Natural killer cell treated with Interleukin-12 subunit alpha and Interleukin-12 subunit beta and Interleukin-15 and Interleukin-18, amount 100 ng/mL, for 72 hours (primary cell): ENCODE results near the gene TCERG1L. TPM values are rescaled to one million over a fixed set of nuclear protein-coding genes. Genes with fewer than 3 reads are reported as not detected.
"Not testable (repeated sequence)": the region's sequence is repeated elsewhere in the genome, so short reads cannot be mapped to it uniquely, and the experiment has no call there.

ENCODE experiments used
- ATAC-seq, 2 donors: fragments of 150-1000 bp; cut with Tn5 transposase in 1 of 2; sonication (Bioruptor Pico), chemical (Tn5 transposase) in 1 of 2; 2 replicates each; pipeline ENCODE4 v1.10.0; 2021
- DNase-seq: peaks from one replicate; pipeline ENCODE4 v3.0.0; 2022; ENCODE audit warnings: low spot score
- H3K27ac Mint-ChIP-seq, 2 donors: 1 replicate in 1 of 2; 2 replicates in 1 of 2; pipeline ENCODE4 v1.8.0; 2022; ENCODE audit warnings: mixed read lengths in 2 of 2, mild to moderate bottlenecking in 1 of 2, moderate library complexity in 1 of 2
- H3K27me3 Mint-ChIP-seq, 2 donors: 1 replicate in 1 of 2; 2 replicates in 1 of 2; pipeline ENCODE4 v1.8.0; 2022; ENCODE audit warnings: mixed read lengths in 2 of 2
- H3K36me3 Mint-ChIP-seq: one replicate; pipeline ENCODE4 v1.8.0; 2022; ENCODE audit warnings: mixed read lengths
- H3K4me1 Mint-ChIP-seq, 2 donors: 1 replicate in 1 of 2; 2 replicates in 1 of 2; pipeline ENCODE4 v1.8.0; 2022; ENCODE audit warnings: low read depth in 2 of 2, mixed read lengths in 2 of 2, mild to moderate bottlenecking in 1 of 2
- H3K4me3 Mint-ChIP-seq: one replicate; pipeline ENCODE4 v1.8.0; 2022; ENCODE audit warnings: mixed read lengths
- H3K9me3 Mint-ChIP-seq: 2 replicates; pipeline ENCODE4 v1.8.0; 2022; ENCODE audit warnings: mixed read lengths
- total RNA-seq, 2 donors: library from RNA; stranded (reverse); gene quantifications; one replicate each; pipeline ENCODE4 v1.2.3, GENCODE V29; 2022

Gene TCERG1L
- total RNA-seq, 2 donors from 2014 or later, result 0.10 to 0.81 TPM

GRCh38 chr10:131160219-131160875 lies 151.2 kb downstream of the TCERG1L start:
- DNase-seq, result no peak
- H3K27ac Mint-ChIP-seq, result no peak overlapping the region
- ATAC-seq, result peak; percentile 31 to 48
- peaks cover 0 to 5% of the 10 kb centered on the region in 2 donors for H3K27me3 Mint-ChIP-seq
- no peaks in the 10 kb centered on the region for H3K4me1 Mint-ChIP-seq
- no peaks in the 10 kb centered on the region for H3K9me3 Mint-ChIP-seq
- no peaks in the 10 kb centered on the region for H3K36me3 Mint-ChIP-seq
- no peak overlapping the region for H3K4me3 Mint-ChIP-seq

GRCh38 chr10:131159771-131160170 lies 151.8 kb downstream of the TCERG1L start:
- H3K27me3 Mint-ChIP-seq, result peaks cover 0 to 5% of the 10 kb centered on the region in 2 donors
- H3K4me1 Mint-ChIP-seq, result no peaks in the 10 kb centered on the region
- no peaks in the 10 kb centered on the region for H3K36me3 Mint-ChIP-seq
- no peak for ATAC-seq
- no peak overlapping the region for H3K4me3 Mint-ChIP-seq
- H3K9me3 Mint-ChIP-seq, result no peaks in the 10 kb centered on the region
- no peak overlapping the region for H3K27ac Mint-ChIP-seq
- DNase-seq, result no peak

- Mint-ChIP-seq H3K4me3 (no peak overlapping the region), H3K27ac (no peak overlapping the region), H3K9me3 (no peaks in the 10 kb centered on the region), H3K36me3 (no peaks in the 10 kb centered on the region), H3K27me3 (peaks cover 0 to 7% of the 10 kb centered on the region in 2 donors), H3K4me1 (no peaks in the 10 kb centered on the region)
- ATAC-seq, result no peak
- DNase-seq, result no peak
Observed at GRCh38 chr10:131158695-131159094, 152.8 kb downstream of the TCERG1L start.

- ATAC-seq (no peak), DNase-seq (no peak)
- H3K4me1 Mint-ChIP-seq, result no peaks in the 10 kb centered on the region
- H3K27ac Mint-ChIP-seq, result no peak overlapping the region
- peaks cover 0 to 7% of the 10 kb centered on the region in 2 donors for H3K27me3 Mint-ChIP-seq
- no peaks in the 10 kb centered on the region for H3K9me3 Mint-ChIP-seq
- H3K4me3 Mint-ChIP-seq, result no peak overlapping the region
- no peaks in the 10 kb centered on the region for H3K36me3 Mint-ChIP-seq
Observed at GRCh38 chr10:131157899-131158298, 153.6 kb downstream of the TCERG1L start.

GRCh38 chr10:131155876-131156230 lies 155.7 kb downstream of the TCERG1L start:
- H3K9me3 Mint-ChIP-seq, result peaks cover 3% of the 10 kb centered on the region
- H3K4me1 Mint-ChIP-seq, result no peaks in the 10 kb centered on the region
- DNase-seq (no peak), ATAC-seq (no peak)
- no peak overlapping the region for H3K27ac Mint-ChIP-seq
- peaks cover 0 to 7% of the 10 kb centered on the region in 2 donors for H3K27me3 Mint-ChIP-seq
- no peaks in the 10 kb centered on the region for H3K36me3 Mint-ChIP-seq
- H3K4me3 Mint-ChIP-seq, result no peak overlapping the region

GRCh38 chr10:131155218-131155875 lies 156.2 kb downstream of the TCERG1L start:
- DNase-seq, result no peak
- H3K36me3 Mint-ChIP-seq, result no peaks in the 10 kb centered on the region
- ATAC-seq, result no peak
- H3K27me3 Mint-ChIP-seq, result peaks cover 0 to 7% of the 10 kb centered on the region in 2 donors
- no peak overlapping the region for H3K27ac Mint-ChIP-seq
- peaks cover 3% of the 10 kb centered on the region for H3K9me3 Mint-ChIP-seq
- H3K4me3 Mint-ChIP-seq, result no peak overlapping the region
- no peaks in the 10 kb centered on the region for H3K4me1 Mint-ChIP-seq

- Mint-ChIP-seq H3K4me1 (no peaks in the 10 kb centered on the region), H3K36me3 (no peaks in the 10 kb centered on the region), H3K9me3 (peaks cover 3% of the 10 kb centered on the region), H3K27me3 (peaks cover 0 to 7% of the 10 kb centered on the region in 2 donors), H3K27ac (no peak overlapping the region), H3K4me3 (no peak overlapping the region)
- ATAC-seq (no peak), DNase-seq (no peak)
Observed at GRCh38 chr10:131154306-131155025, 157.1 kb downstream of the TCERG1L start.

GRCh38 chr10:131152456-131152855 lies 159.1 kb downstream of the TCERG1L start:
- not testable (repeated sequence) for H3K36me3 Mint-ChIP-seq, H3K27ac Mint-ChIP-seq, ATAC-seq, H3K4me3 Mint-ChIP-seq, DNase-seq, H3K9me3 Mint-ChIP-seq, H3K4me1 Mint-ChIP-seq, H3K27me3 Mint-ChIP-seq

- Mint-ChIP-seq H3K4me1 (no peaks in the 10 kb centered on the region), H3K27me3 (peaks cover 0 to 2% of the 10 kb centered on the region in 2 donors), H3K9me3 (peaks cover 3% of the 10 kb centered on the region), H3K27ac (no peak overlapping the region), H3K36me3 (no peaks in the 10 kb centered on the region), H3K4me3 (no peak overlapping the region)
- no peak for DNase-seq
- no peak for ATAC-seq
Observed at GRCh38 chr10:131150126-131150525, 161.4 kb downstream of the TCERG1L start.

GRCh38 chr10:131149586-131149985 lies 161.9 kb downstream of the TCERG1L start:
- DNase-seq (no peak), ATAC-seq (no peak)
- Mint-ChIP-seq H3K27me3 (peaks cover 0 to 2% of the 10 kb centered on the region in 2 donors), H3K4me3 (no peak overlapping the region), H3K27ac (no peak overlapping the region), H3K4me1 (no peaks in the 10 kb centered on the region), H3K36me3 (no peaks in the 10 kb centered on the region), H3K9me3 (peaks cover 3% of the 10 kb centered on the region)

GRCh38 chr10:131149111-131149510 lies 162.4 kb downstream of the TCERG1L start:
- ATAC-seq (peak in 1 of 2 donors; percentile 22), DNase-seq (no peak)
- Mint-ChIP-seq H3K27me3 (no peaks in the 10 kb centered on the region), H3K4me1 (no peaks in the 10 kb centered on the region), H3K36me3 (no peaks in the 10 kb centered on the region), H3K27ac (no peak overlapping the region), H3K4me3 (no peak overlapping the region), H3K9me3 (peaks cover 3% of the 10 kb centered on the region)

GRCh38 chr10:131148270-131148669 lies 163.3 kb downstream of the TCERG1L start:
- Mint-ChIP-seq H3K4me1 (no peaks in the 10 kb centered on the region), H3K4me3 (no peak overlapping the region), H3K9me3 (peaks cover 3% of the 10 kb centered on the region), H3K36me3 (no peaks in the 10 kb centered on the region), H3K27ac (no peak overlapping the region), H3K27me3 (no peaks in the 10 kb centered on the region)
- ATAC-seq (peak in 1 of 2 donors; percentile 10), DNase-seq (no peak)

- H3K27me3 Mint-ChIP-seq, result no peaks in the 10 kb centered on the region
- no peaks in the 10 kb centered on the region for H3K4me1 Mint-ChIP-seq
- no peaks in the 10 kb centered on the region for H3K36me3 Mint-ChIP-seq
- no peak for ATAC-seq
- H3K4me3 Mint-ChIP-seq, result no peak overlapping the region
- H3K9me3 Mint-ChIP-seq, result peaks cover 3% of the 10 kb centered on the region
- DNase-seq, result no peak
- H3K27ac Mint-ChIP-seq, result no peak overlapping the region
Observed at GRCh38 chr10:131147301-131147975, 164.1 kb downstream of the TCERG1L start.

GRCh38 chr10:131146790-131147189 lies 164.7 kb downstream of the TCERG1L start:
- DNase-seq (no peak), ATAC-seq (no peak)
- no peaks in the 10 kb centered on the region for H3K27me3 Mint-ChIP-seq
- no peaks in the 10 kb centered on the region for H3K9me3 Mint-ChIP-seq
- H3K36me3 Mint-ChIP-seq, result no peaks in the 10 kb centered on the region
- H3K27ac Mint-ChIP-seq, result no peak overlapping the region
- H3K4me3 Mint-ChIP-seq, result no peak overlapping the region
- H3K4me1 Mint-ChIP-seq, result no peaks in the 10 kb centered on the region
